Fibroblast of the aortic adventitia (primary cell): ENCODE measurements around the gene SMTN. TPM values are rescaled to one million over a fixed set of nuclear protein-coding genes. Genes with fewer than 3 reads are reported as not detected.

Experiments used
- DNase-seq: peaks from one replicate; pipeline ENCODE4 v3.0.0-alpha.2; 2010; ENCODE audit warnings: low read depth
- H3K4me3 ChIP-seq: 2 replicates; pipeline ENCODE4 v1.5.1; 2011; ENCODE audit warnings: low read depth, mild to moderate bottlenecking, control low read depth, low read length, moderate library complexity
- total RNA-seq: library from RNA; depleted of rRNA; stranded (reverse); fragments of >200 nt; gene quantifications from 2 replicates; pipeline ENCODE4 v1.2.3, GENCODE V29; 2012; ENCODE audit warnings: low replicate concordance
- TF ChIP-seq, protein P1 (sequence below): IDR thresholded peaks from 2 replicates; pipeline ENCODE4 v1.5.1; 2011; ENCODE audit warnings: mild to moderate bottlenecking, low read length, control low read depth, inconsistent platforms; ENCODE audit not compliant: insufficient read depth

Gene SMTN
- total RNA-seq, 1 donor: 63.5 TPM

DNA sequence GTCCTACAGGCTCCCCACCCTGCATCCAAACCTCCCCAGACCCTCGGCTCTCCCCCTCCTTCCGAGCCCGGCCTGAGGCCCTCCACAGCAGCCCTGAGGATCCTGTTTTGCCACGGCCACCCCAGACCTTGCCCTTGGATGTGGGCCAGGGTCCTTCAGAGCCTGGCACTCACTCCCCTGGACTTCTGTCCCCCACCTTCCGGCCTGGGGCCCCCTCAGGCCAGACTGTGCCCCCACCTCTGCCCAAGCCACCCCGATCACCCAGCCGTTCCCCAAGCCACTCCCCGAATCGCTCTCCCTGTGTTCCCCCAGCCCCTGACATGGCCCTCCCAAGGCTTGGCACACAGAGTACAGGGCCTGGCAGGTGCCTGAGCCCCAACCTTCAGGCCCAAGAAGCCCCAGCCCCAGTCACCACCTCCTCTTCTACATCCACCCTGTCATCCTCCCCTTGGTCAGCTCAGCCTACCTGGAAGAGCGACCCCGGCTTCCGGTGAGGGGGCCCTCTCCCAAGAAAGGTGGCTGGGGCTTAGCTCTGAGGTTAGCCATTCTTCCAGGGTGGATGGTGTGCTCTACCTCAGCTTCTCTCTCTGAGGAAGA is 44.5 kb downstream of the SMTN start:
- TF ChIP-seq, protein P1, sequence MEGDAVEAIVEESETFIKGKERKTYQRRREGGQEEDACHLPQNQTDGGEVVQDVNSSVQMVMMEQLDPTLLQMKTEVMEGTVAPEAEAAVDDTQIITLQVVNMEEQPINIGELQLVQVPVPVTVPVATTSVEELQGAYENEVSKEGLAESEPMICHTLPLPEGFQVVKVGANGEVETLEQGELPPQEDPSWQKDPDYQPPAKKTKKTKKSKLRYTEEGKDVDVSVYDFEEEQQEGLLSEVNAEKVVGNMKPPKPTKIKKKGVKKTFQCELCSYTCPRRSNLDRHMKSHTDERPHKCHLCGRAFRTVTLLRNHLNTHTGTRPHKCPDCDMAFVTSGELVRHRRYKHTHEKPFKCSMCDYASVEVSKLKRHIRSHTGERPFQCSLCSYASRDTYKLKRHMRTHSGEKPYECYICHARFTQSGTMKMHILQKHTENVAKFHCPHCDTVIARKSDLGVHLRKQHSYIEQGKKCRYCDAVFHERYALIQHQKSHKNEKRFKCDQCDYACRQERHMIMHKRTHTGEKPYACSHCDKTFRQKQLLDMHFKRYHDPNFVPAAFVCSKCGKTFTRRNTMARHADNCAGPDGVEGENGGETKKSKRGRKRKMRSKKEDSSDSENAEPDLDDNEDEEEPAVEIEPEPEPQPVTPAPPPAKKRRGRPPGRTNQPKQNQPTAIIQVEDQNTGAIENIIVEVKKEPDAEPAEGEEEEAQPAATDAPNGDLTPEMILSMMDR: no peak

DNA sequence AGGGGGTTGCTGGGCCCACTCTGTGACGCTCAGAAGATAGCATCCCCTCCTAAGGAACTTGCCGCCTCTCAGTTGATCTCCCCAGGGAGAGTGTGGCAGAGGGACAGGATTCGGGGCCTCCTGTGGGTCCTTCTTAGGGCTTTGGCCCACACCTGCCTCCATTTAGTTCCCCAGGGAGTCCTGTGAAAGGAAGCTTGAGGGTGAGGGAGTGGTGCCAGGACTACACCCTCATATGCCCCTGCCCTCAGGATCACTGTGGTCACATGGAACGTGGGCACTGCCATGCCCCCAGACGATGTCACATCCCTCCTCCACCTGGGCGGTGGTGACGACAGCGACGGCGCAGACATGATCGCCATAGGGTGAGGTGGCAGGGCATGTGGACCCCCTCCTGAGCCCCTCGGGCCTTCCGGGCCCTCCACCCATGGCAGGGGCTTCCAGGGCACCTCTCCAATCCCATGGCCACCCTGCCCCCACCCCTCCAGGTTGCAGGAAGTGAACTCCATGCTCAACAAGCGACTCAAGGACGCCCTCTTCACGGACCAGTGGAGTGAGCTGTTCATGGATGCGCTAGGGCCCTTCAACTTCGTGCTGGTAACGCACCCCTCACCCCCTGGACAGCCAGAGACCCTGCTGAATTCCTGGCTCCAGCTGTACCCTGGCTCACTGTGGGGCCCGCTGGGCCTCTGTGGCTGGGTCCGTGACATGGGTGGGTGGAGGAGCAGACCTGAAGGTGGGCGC is 45.2 kb downstream of the SMTN start:
- TF ChIP-seq, protein P1: no peak
- no peak overlapping the region for H3K4me3 ChIP-seq
- DNase-seq: no peak

More for the DNA sequence above, 44.5 kb downstream of the SMTN start:
- no peak overlapping the region for H3K4me3 ChIP-seq
- DNase-seq: no peak

DNA sequence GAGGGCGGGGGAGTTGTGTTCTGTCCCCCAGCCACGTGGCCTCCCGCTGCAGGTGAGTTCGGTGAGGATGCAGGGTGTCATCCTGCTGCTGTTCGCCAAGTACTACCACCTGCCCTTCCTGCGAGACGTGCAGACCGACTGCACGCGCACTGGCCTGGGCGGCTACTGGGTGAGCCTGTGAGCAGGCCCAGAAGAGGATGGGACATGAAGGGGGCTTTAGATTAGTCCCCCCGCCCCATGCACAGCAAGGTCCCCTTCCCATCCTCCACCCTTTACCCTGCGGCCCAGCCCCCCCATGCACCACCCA is 45.7 kb downstream of the SMTN start:
- no peak overlapping the region for H3K4me3 ChIP-seq
- TF ChIP-seq, protein P1: no peak
- no peak for DNase-seq

DNA sequence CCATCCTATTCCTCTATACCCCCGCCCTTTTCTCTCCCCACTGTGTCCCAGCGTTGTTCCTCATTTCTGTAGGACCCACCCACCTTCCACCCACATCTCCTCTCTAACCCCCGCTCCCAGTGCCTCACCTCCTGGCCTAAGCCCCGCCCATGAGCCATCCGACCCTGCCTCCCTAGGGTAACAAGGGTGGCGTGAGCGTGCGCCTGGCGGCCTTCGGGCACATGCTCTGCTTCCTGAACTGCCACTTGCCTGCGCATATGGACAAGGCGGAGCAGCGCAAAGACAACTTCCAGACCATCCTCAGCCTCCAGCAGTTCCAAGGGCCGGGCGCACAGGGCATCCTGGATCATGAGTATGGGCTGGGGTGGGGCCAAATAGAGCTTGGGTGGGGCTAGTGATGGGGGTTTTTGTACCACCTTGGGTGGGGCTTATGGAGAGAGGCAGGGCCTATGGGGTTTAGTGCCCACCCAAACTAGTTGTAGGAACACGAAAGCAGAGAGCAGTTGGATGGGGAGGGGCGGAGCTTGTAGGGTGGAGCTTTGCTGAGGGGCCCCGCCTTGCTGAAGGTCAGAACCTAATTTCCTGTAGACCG is 46.2 kb downstream of the SMTN start:
- DNase-seq: no peak
- TF ChIP-seq, protein P1: no peak
- H3K4me3 ChIP-seq: no peak overlapping the region

DNA sequence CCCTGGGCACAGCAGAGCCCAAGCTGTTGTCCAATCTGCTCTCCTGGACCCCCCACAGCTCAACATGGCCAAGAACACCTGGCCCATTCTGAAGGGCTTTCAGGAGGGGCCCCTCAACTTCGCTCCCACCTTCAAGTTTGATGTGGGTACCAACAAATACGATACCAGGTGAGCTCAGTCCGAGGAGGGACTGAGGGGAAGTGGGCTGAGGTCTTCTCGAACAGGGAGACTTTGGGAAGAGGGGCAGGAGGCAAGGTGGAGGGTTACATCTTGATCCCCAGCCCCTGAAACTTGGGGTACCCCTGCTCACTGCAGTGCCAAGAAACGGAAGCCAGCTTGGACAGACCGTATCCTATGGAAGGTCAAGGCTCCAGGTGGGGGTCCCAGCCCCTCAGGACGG is 47.0 kb downstream of the SMTN start:
- TF ChIP-seq, protein P1: no peak
- no peak overlapping the region for H3K4me3 ChIP-seq
- no peak for DNase-seq

DNA sequence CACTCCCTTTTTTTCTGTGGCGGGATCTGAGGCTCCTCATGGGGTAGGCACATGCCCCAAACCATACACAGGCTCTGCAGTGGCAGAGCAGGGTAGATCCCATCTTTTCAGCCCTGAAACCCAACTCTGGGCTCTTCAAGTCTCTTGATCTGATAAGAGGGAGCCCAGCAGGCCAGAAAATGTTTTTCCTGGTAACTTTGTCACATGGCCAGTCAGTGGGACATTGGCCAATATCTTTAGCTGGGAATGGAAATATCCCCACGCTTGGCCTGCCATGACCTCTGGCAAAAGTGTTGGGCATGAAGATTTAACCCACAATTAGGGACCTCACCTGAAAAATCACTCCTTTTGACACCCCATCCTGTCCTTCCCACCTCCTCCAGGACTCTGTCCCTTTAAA is 49.8 kb downstream of the SMTN start:
- DNase-seq: no peak
- no peak overlapping the region for H3K4me3 ChIP-seq
- TF ChIP-seq, protein P1: no peak

DNA sequence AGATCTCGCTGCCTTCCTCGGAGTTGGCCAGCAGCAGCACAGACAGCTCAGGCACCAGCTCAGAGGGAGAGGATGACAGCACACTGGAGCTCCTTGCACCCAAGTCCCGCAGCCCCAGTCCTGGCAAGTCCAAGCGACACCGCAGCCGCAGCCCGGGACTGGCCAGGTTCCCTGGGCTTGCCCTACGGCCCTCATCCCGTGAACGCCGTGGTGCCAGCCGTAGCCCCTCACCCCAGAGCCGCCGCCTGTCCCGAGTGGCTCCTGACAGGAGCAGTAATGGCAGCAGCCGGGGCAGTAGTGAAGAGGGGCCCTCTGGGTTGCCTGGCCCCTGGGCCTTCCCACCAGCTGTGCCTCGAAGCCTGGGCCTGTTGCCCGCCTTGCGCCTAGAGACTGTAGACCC is 52.8 kb downstream of the SMTN start:
- no peak for DNase-seq
- H3K4me3 ChIP-seq: no peak overlapping the region
- TF ChIP-seq, protein P1: no peak
